MCF 10A (cell line): ENCODE data around the gene ZNF750. TPM values are rescaled to one million over a fixed set of nuclear protein-coding genes. Genes with fewer than 3 reads are reported as not detected.

Experiments used
- BruUV-seq: library from RNA; stranded (reverse); fragments of 400-500 nt; replicated peaks from 2 replicates; lab custom pipeline; 2021; lab: Mats Ljungman, UMichigan
- CTCF ChIA-PET: fragments of 300-600 bp; sonication (Branson Sonifier 250); formaldehyde crosslinking; extraction: SDS; loops from one replicate; lab custom pipeline; 2021; ENCODE audit warnings: antibody characterized with exemption, inconsistent platforms; lab: Yijun Ruan, JAX
- POLR2A ChIA-PET: fragments of 300-600, 350-650 bp; sonication (Branson Sonifier 250); formaldehyde crosslinking; extraction: SDS; loops from one replicate; lab custom pipeline; 2020; ENCODE audit warnings: antibody characterized with exemption, inconsistent platforms; lab: Yijun Ruan, JAX
- DNase-seq: peaks from one replicate; pipeline ENCODE4 v3.0.0-alpha.2; 2018; ENCODE audit not compliant: unreplicated experiment
- H3K27ac Mint-ChIP-seq: one replicate; pipeline ENCODE4 v1.8.0; 2022; ENCODE audit warnings: mild to moderate bottlenecking, low read depth, mixed read lengths; ENCODE audit not compliant: unreplicated experiment
- H3K27me3 Mint-ChIP-seq: one replicate; pipeline ENCODE4 v1.8.0; 2022; ENCODE audit warnings: mixed read lengths; ENCODE audit not compliant: insufficient read depth, unreplicated experiment
- H3K36me3 Mint-ChIP-seq: one replicate; pipeline ENCODE4 v1.8.0; 2022; ENCODE audit warnings: mild to moderate bottlenecking, moderate library complexity, mixed read lengths; ENCODE audit not compliant: insufficient read depth, unreplicated experiment
- H3K4me1 Mint-ChIP-seq: one replicate; pipeline ENCODE4 v1.8.0; 2022; ENCODE audit warnings: mixed read lengths; ENCODE audit not compliant: insufficient read depth, unreplicated experiment
- H3K4me3 Mint-ChIP-seq: one replicate; pipeline ENCODE4 v1.8.0; 2022; ENCODE audit warnings: mild to moderate bottlenecking, moderate library complexity, mixed read lengths; ENCODE audit not compliant: unreplicated experiment
- H3K9me3 Mint-ChIP-seq: one replicate; pipeline ENCODE4 v1.8.0; 2022; ENCODE audit warnings: mixed read lengths; ENCODE audit not compliant: unreplicated experiment
- intact Hi-C: fragments of 100-400 bp; cut with micrococcal nuclease; formaldehyde crosslinking; loops from 2 replicates; pipeline ENCODE4 v1.14.1; 2022
- total RNA-seq: library from RNA; stranded (reverse); gene quantifications from 2 replicates; pipeline ENCODE4 v1.2.3, GENCODE V29; 2022
- TF ChIP-seq, protein P1 (sequence below): fragments of 200-600 bp; IDR thresholded peaks from one replicate; pipeline ENCODE4 v1.8.0; 2022; ENCODE audit warnings: antibody characterized with exemption, mild to moderate bottlenecking; ENCODE audit not compliant: unreplicated experiment

The ZNF750 gene
- total RNA-seq, 1 experiment from 2014 or later = 0.14 TPM

DNA sequence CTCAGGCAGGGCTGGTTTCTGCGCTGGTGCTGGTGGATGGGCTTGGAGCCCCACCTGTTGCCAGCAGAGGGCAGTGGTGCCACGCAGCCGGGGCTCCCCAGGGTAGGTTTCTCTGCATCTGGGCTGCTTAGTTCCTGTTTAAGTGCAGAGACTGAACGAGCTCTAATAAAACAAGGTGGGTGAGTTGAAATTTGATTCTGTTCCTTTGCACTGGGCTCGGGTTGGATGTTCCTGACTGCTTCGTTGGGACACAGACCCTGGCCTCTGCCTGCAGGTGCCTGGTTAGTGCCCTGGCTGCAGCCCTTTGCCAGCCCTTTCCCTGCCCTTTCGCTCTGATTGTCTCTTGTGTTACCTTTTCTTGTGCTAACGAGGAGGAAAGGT, 57.9 kb downstream of the ZNF750 start:
- Mint-ChIP-seq H3K27ac (no peak overlapping the region), H3K9me3 (no peaks in the 10 kb centered on the region), H3K27me3 (no peaks in the 10 kb centered on the region), H3K4me1 (peaks cover 8% of the 10 kb centered on the region), H3K4me3 (no peak overlapping the region), H3K36me3 (peaks cover 21% of the 10 kb centered on the region)
- BruUV-seq = no TSS peak
- POLR2A ChIA-PET = interaction anchor here (0.6 to 1.8 kb wide), 4 partner anchors 54 to 103 kb away, joined by 3 to 16 read pairs (median 3); partner anchors contain the start of gene FN3KRP
- CTCF ChIA-PET = interaction anchor here (0.6 to 2.4 kb wide), 27 partner anchors 9 to 425 kb away, joined by 3 to 14 read pairs (median 3); no protein-coding TSS in a partner anchor
- TF ChIP-seq, protein P1, sequence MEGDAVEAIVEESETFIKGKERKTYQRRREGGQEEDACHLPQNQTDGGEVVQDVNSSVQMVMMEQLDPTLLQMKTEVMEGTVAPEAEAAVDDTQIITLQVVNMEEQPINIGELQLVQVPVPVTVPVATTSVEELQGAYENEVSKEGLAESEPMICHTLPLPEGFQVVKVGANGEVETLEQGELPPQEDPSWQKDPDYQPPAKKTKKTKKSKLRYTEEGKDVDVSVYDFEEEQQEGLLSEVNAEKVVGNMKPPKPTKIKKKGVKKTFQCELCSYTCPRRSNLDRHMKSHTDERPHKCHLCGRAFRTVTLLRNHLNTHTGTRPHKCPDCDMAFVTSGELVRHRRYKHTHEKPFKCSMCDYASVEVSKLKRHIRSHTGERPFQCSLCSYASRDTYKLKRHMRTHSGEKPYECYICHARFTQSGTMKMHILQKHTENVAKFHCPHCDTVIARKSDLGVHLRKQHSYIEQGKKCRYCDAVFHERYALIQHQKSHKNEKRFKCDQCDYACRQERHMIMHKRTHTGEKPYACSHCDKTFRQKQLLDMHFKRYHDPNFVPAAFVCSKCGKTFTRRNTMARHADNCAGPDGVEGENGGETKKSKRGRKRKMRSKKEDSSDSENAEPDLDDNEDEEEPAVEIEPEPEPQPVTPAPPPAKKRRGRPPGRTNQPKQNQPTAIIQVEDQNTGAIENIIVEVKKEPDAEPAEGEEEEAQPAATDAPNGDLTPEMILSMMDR = peak; percentile 98
- intact Hi-C loops = loop anchor here (1.0 to 2.0 kb wide), 2 partner anchors 132 to 295 kb away; no protein-coding TSS in a partner anchor
- peak; percentile 81 for DNase-seq

DNA sequence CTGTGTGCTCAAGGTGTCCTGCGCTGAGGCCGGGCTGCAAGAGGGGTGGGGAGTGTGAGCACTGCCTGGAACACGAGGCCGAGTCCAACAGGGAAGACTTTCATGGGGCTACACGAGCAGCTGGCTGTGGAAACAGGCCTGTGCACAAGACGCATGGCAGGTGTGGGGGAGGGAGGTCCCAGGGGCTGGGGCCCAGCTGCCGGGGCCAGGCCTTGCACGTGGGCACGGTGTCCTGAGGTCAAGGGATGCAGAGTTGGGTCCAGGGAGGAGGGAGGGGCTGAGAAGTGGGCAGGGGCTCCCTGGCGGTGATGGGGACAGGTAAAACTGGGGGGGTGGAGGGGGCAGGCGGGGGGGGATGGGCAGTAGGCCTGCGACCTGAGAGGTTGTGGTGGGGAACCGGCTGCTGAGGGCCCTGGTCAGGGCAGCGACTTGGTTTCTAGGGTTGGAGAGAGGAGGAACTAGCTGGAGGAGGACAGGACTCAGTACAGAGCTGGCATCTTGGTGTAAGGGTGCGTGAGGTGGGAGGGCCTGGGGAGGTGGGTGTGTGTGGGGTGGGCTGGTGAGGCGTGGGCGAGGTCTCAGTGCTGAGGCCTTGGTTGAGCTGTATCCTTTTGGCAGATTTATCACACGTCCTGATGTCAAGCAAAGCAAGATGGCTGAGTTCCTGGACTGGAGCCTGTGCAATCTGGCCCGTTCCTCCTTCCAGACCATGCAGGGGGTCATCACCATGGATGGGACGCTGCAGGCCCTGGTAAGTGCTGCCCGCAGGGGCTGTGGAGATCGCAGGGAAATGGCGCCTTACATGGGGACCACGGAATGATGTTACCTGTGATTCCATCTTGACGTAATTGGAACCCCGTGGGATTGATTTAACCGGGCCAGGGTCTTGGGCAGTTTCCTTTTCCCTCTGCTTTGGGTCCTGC, 58.6 kb downstream of the ZNF750 start:
- POLR2A ChIA-PET = interaction anchor here (0.7 to 1.8 kb wide), 3 partner anchors 55 to 94 kb away, joined by 3 to 16 read pairs (median 3); partner anchors contain the start of gene FN3KRP

DNA sequence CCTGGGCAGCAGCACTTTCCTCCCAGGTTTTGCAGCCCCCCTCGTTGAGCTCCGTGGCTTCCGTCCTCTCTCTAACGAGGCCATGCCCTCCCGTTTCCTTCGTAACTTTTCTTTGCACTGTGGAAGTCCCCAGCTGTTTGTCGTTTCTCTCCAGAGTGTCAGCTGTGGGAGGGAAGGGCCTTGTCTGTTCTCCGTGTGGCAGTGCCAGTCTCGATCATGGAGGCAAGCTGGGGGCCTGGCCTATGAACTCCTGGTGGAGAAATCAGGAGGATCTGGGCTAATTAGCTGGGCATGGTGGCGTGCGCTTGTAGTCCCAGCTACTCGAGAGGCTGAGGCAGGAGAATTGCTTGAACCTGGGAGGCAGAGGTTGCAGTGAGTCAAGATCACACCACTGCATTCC, 59.6 kb downstream of the ZNF750 start:
- H3K27me3 Mint-ChIP-seq = no peaks in the 10 kb centered on the region
- no peaks in the 10 kb centered on the region for H3K9me3 Mint-ChIP-seq
- ChIA-PET POLR2A (interaction anchor here (0.6 kb wide), 1 partner anchor 268 kb away, joined by 3 read pairs; no protein-coding TSS in a partner anchor), CTCF (interaction anchor here (0.6 to 2.4 kb wide), 8 partner anchors 45 to 188 kb away, joined by 3 to 14 read pairs (median 3); no protein-coding TSS in a partner anchor)
- no peak overlapping the region for H3K4me3 Mint-ChIP-seq
- DNase-seq = no peak
- H3K27ac Mint-ChIP-seq = no peak overlapping the region
- peaks cover 23% of the 10 kb centered on the region for H3K36me3 Mint-ChIP-seq
- intact Hi-C loops = no loop called here
- TF ChIP-seq, protein P1 = no peak
- H3K4me1 Mint-ChIP-seq = no peaks in the 10 kb centered on the region
- BruUV-seq = no TSS peak

More for the DNA sequence above, 58.6 kb downstream of the ZNF750 start:
- no peaks in the 10 kb centered on the region for H3K9me3 Mint-ChIP-seq
- no peak overlapping the region for H3K27ac Mint-ChIP-seq
- no peak overlapping the region for H3K4me3 Mint-ChIP-seq
- CTCF ChIA-PET = interaction anchor here (0.6 to 2.4 kb wide), 28 partner anchors 9 to 425 kb away, joined by 3 to 14 read pairs (median 3); no protein-coding TSS in a partner anchor
- intact Hi-C loops = loop anchor here (1.0 kb wide), 1 partner anchor 133 kb away; no protein-coding TSS in a partner anchor
- peaks cover 21% of the 10 kb centered on the region for H3K36me3 Mint-ChIP-seq
- TF ChIP-seq, protein P1 = no peak
- no peaks in the 10 kb centered on the region for H3K27me3 Mint-ChIP-seq
- no peak for DNase-seq
- peaks cover 3% of the 10 kb centered on the region for H3K4me1 Mint-ChIP-seq
- no TSS peak for BruUV-seq

DNA sequence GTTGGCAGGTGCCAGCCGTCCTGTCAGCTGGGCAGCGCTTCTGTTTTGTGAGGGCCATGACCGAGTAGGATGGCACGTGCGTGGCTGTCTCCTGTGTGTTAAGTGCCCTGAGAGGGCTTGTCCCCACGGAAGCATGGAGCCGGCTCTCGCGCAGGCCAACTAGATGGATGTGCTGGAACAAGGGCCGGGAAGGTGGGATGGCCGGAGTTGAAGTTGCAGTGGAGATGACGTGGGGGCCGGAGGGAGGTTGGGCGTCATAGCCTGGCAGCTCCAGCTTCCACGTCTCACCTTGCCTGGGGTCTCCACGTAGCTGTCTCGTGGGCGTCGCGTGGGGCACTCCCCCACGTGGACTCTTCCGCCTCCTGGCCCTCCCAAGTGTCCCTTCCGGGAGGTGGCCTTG, 60.3 kb downstream of the ZNF750 start:
- intact Hi-C loops = no loop called here
- BruUV-seq = no TSS peak
- ChIA-PET POLR2A (interaction anchor here (0.6 to 0.9 kb wide), 3 partner anchors 96 to 269 kb away, joined by 3 to 4 read pairs (median 3); no protein-coding TSS in a partner anchor), CTCF (interaction anchor here (0.7 to 1.8 kb wide), 4 partner anchors 46 to 132 kb away, joined by 3 read pairs; no protein-coding TSS in a partner anchor)
- DNase-seq = no peak
- TF ChIP-seq, protein P1 = no peak
- Mint-ChIP-seq H3K4me1 (no peaks in the 10 kb centered on the region), H3K27me3 (no peaks in the 10 kb centered on the region), H3K9me3 (no peaks in the 10 kb centered on the region), H3K36me3 (peaks cover 25% of the 10 kb centered on the region), H3K27ac (no peak overlapping the region), H3K4me3 (no peak overlapping the region)
